K562 (cell line): ENCODE results near the gene BOC. TPM values are rescaled to one million over a fixed set of nuclear protein-coding genes. Genes with fewer than 3 reads are reported as not detected.

Source experiments
- ATAC-seq: fragments of 200-7000 bp; cut with Tn5 transposase; 3 replicates; pipeline ENCODE4 v1.9.1; 2020; ENCODE audit warnings: moderate library complexity
- BruUV-seq: library from RNA; stranded (reverse); fragments of 400-500 nt; replicated peaks from 2 replicates; lab custom pipeline; 2021; lab: Mats Ljungman, UMichigan
- CTCF ChIA-PET: fragments of 300-600 bp; formaldehyde crosslinking; extraction: SDS; loops from one replicate; lab custom pipeline; 2021; ENCODE audit warnings: low intra/inter-chr PET ratio; lab: Yijun Ruan, JAX
- POLR2A ChIA-PET: fragments of 300-600, 350-650 bp; sonication (Branson Sonifier 250); formaldehyde crosslinking; extraction: SDS; loops from one replicate; lab custom pipeline; 2021; ENCODE audit warnings: antibody characterized with exemption, inconsistent platforms; lab: Yijun Ruan, JAX
- DNase-seq, 4 experiments: peaks; one replicate each; pipeline versions ENCODE4 v3.0.0 to v3.0.0-alpha.2; 2011 to 2018; ENCODE audit warnings: low spot score in 3 of 4, mixed read lengths in 3 of 4; ENCODE audit errors: extremely low read depth in 1 of 4
- FAIRE-seq: peaks from 2 replicates; lab custom pipeline; 2011; peaks lifted over from hg19 to GRCh38; lab: Jason Lieb, UNC
- H2AFZ ChIP-seq: 2 replicates; pipeline ENCODE4 v1.6.0; 2011; ENCODE audit warnings: low read depth, low read length, control low read depth, inconsistent platforms
- H3K27ac ChIP-seq: fragments of 200-600 bp; 3 replicates; pipeline ENCODE4 v1.8.0; 2011; ENCODE audit warnings: low read depth, mild to moderate bottlenecking, control low read depth, inconsistent platforms, low read length, moderate library complexity, mixed read lengths; ENCODE audit errors: extremely low read depth
- H3K27me3 ChIP-seq, 2 experiments: fragments of 300-600 bp in 1 of 2; 2 replicates in 1 of 2; 3 replicates in 1 of 2; pipeline versions ENCODE4 v1.6.0 to v1.8.0; 2011; ENCODE audit warnings: inconsistent platforms in 2 of 2, low read length in 2 of 2, mild to moderate bottlenecking in 1 of 2, mixed read lengths in 1 of 2, moderate library complexity in 1 of 2; ENCODE audit not compliant: control insufficient read depth in 2 of 2, insufficient read depth in 2 of 2
- H3K36me3 ChIP-seq: fragments of 300-600 bp; 3 replicates; pipeline ENCODE4 v1.8.0; 2011; ENCODE audit warnings: mild to moderate bottlenecking, low read length, inconsistent platforms; ENCODE audit not compliant: control insufficient read depth, insufficient read depth
- H3K4me1 ChIP-seq, 2 experiments: fragments of 200-600 bp in 1 of 2; replicated peaks in 1 of 2; 2 replicates in 1 of 2; 3 replicates in 1 of 2; pipeline versions ENCODE4 v1.5.1 to v1.8.0; 2011; ENCODE audit warnings: inconsistent platforms in 2 of 2, low read length in 2 of 2, mild to moderate bottlenecking in 1 of 2, mixed read lengths in 1 of 2, moderate library complexity in 1 of 2; ENCODE audit not compliant: control insufficient read depth in 2 of 2, insufficient read depth in 2 of 2
- H3K4me2 ChIP-seq: 2 replicates; pipeline ENCODE4 v1.6.1; 2011; ENCODE audit warnings: low read length, control low read depth, inconsistent platforms, mixed read lengths; ENCODE audit not compliant: insufficient read depth
- H3K4me3 ChIP-seq: fragments of 200-600 bp; sonication (generic), shearing (Covaris generic); 2 replicates; pipeline ENCODE4 v1.5.1; 2016; ENCODE audit warnings: control low read depth, inconsistent platforms
- H3K79me2 ChIP-seq: fragments of 200-600 bp; 3 replicates; pipeline ENCODE4 v1.8.0; 2011; ENCODE audit warnings: low read length, inconsistent platforms; ENCODE audit not compliant: control insufficient read depth, insufficient read depth
- H3K9ac ChIP-seq, 2 experiments: 2 replicates each; pipeline versions ENCODE4 v1.6.0 to v1.6.1; 2011; ENCODE audit warnings: low read depth in 2 of 2, low read length in 2 of 2, control low read depth in 1 of 2, inconsistent platforms in 1 of 2, mild to moderate bottlenecking in 1 of 2, mixed read lengths in 1 of 2; ENCODE audit not compliant: insufficient read depth in 1 of 2
- H3K9me1 ChIP-seq: one replicate; pipeline ENCODE4 v1.6.0; 2011; ENCODE audit warnings: inconsistent platforms, mild to moderate bottlenecking, low read length, moderate library complexity; ENCODE audit not compliant: control insufficient read depth, insufficient read depth
- H3K9me3 ChIP-seq: replicated peaks from 2 replicates; pipeline ENCODE4 v1.5.1; 2011; ENCODE audit warnings: low read depth, low read length, inconsistent platforms; ENCODE audit not compliant: control insufficient read depth, insufficient read depth
- H4K20me1 ChIP-seq: replicated peaks from 2 replicates; pipeline ENCODE4 v1.6.1; 2011; ENCODE audit warnings: low read length, inconsistent platforms, mixed read lengths; ENCODE audit not compliant: control insufficient read depth, insufficient read depth
- ARNT ChIP-seq, 2 experiments: fragments of 450-650 bp; IDR thresholded peaks; 2 replicates each; pipeline ENCODE4 v1.6.1; 2016; ENCODE audit warnings: mild to moderate bottlenecking in 1 of 2
- ASH1L ChIP-seq: fragments of 450-650 bp; IDR thresholded peaks from 2 replicates; pipeline ENCODE4 v1.6.1; 2018; ENCODE audit warnings: borderline replicate concordance, mild to moderate bottlenecking, low read depth; ENCODE audit not compliant: partially characterized antibody
- CREB3L1 ChIP-seq: fragments of 450-650 bp; IDR thresholded peaks from 2 replicates; pipeline ENCODE4 v1.6.1; 2014; ENCODE audit warnings: low read depth, mild to moderate bottlenecking, moderate library complexity, borderline replicate concordance
- ELK1 ChIP-seq: sonication (generic); formaldehyde crosslinking; IDR thresholded peaks from 2 replicates; pipeline ENCODE4 v1.8.1; 2022; ENCODE audit warnings: missing genetic modification reagents
- FOXA3 ChIP-seq, 2 experiments: fragments of 450-650 bp in 1 of 2; sonication (generic) in 1 of 2; formaldehyde crosslinking; IDR thresholded peaks in 1 of 2; conservative IDR thresholded peaks in 1 of 2; 2 replicates each; pipeline versions ENCODE4 v1.4.0 to v1.8.0; 2020 to 2022; ENCODE audit warnings: mild to moderate bottlenecking in 2 of 2, missing genetic modification reagents in 1 of 2
- FOXO4 ChIP-seq: fragments of 450-650 bp; formaldehyde crosslinking; IDR thresholded peaks from 2 replicates; pipeline ENCODE4 v1.4.0; 2020; ENCODE audit warnings: mild to moderate bottlenecking, moderate library complexity
- IRF9 ChIP-seq: fragments of 450-650 bp; IDR thresholded peaks from 2 replicates; pipeline ENCODE4 v1.6.1; 2016; ENCODE audit warnings: missing biosample characterization, missing genetic modification characterization
- MXD1 ChIP-seq: fragments of 250-450 bp; sonication (Bioruptor Pico); IDR thresholded peaks from 2 replicates; pipeline ENCODE4 v1.8.0; 2021; ENCODE audit warnings: borderline replicate concordance, mild to moderate bottlenecking, moderate library complexity; ENCODE audit not compliant: poor library complexity, severe bottlenecking
- NFIC ChIP-seq: fragments of 450-650 bp; IDR thresholded peaks from 2 replicates; pipeline ENCODE4 v1.6.1; 2017; ENCODE audit warnings: mild to moderate bottlenecking, inconsistent platforms
- NONO ChIP-seq, 2 experiments: fragments of 200-400 bp in 1 of 2; fragments of 450-650 bp in 1 of 2; formaldehyde crosslinking in 1 of 2; IDR thresholded peaks; 2 replicates each; pipeline ENCODE4 v1.6.1; 2017; ENCODE audit warnings: low read depth in 2 of 2, mild to moderate bottlenecking in 2 of 2, moderate library complexity in 2 of 2, low read length in 1 of 2
- NR2C1 ChIP-seq, 2 experiments: fragments of 450-650 bp; IDR thresholded peaks; 2 replicates each; pipeline ENCODE4 v1.6.1; 2017; ENCODE audit warnings: mild to moderate bottlenecking in 2 of 2, antibody characterized with exemption in 1 of 2, inconsistent platforms in 1 of 2, missing compliant biosample characterization in 1 of 2, missing genetic modification characterization in 1 of 2
- TCF7L2 ChIP-seq: fragments of 150-350 bp; IDR thresholded peaks from 2 replicates; pipeline ENCODE4 v1.6.1; 2016; ENCODE audit warnings: low read depth, mild to moderate bottlenecking, low read length, moderate library complexity
- TCFL5 ChIP-seq: fragments of 250-450 bp; sonication (Bioruptor Pico); conservative IDR thresholded peaks from 2 replicates; pipeline ENCODE4 v1.6.1; 2021; ENCODE audit warnings: mild to moderate bottlenecking, moderate library complexity, matching md5 sums
- ZNF12 ChIP-seq: sonication (generic); formaldehyde crosslinking; IDR thresholded peaks from 2 replicates; pipeline ENCODE4 v1.4.0; 2020; ENCODE audit warnings: mild to moderate bottlenecking, missing genetic modification reagents
- ZNF134 ChIP-seq: fragments of 250-450 bp; sonication (Bioruptor Pico); conservative IDR thresholded peaks from 2 replicates; pipeline ENCODE4 v1.4.0; 2020
- ZNF311 ChIP-seq: fragments of 250-450 bp; sonication (Bioruptor Pico); IDR thresholded peaks from 2 replicates; pipeline ENCODE4 v1.4.0; 2020; ENCODE audit warnings: mild to moderate bottlenecking, moderate library complexity
- WGBS: fragments of 100-300 bp; shearing (Covaris generic); methylation state at CpG from one replicate; pipeline ENCODE4 v1.1.6; 2016; ENCODE audit warnings: low coverage, mixed read lengths; ENCODE audit not compliant: insufficient coverage; ENCODE audit errors: missing lambda C conversion rate; 5-methylcytosine and 5-hydroxymethylcytosine counted together
- in situ Hi-C: fragments of 300-500 bp; cut with MboI; formaldehyde crosslinking; loops from 4 replicates; pipeline ENCODE4 v1.15.0; 2018; ENCODE audit warnings: inconsistent platforms, mixed read lengths
- intact Hi-C: fragments of 100-400 bp; cut with micrococcal nuclease; formaldehyde crosslinking; loops from 2 replicates; pipeline ENCODE4 v1.14.2; 2022
- polyA plus RNA-seq, 8 experiments: library from polyadenylated mRNA; depleted of rRNA in 4 of 8; stranded (reverse) in 5 of 8; unstranded in 3 of 8; fragments of >200 nt; fragmentation: Nextera tagmentation in 2 of 8; fragmentation: Illumina TruSeq in 1 of 8; extraction: Ambion mirVana in 2 of 8; extraction: Trizol in 1 of 8; gene quantifications; 2 replicates each; pipeline versions ENCODE4 v1.2.1 to v1.2.3, GENCODE V29; 2011 to 2014; ENCODE audit warnings: inconsistent platforms in 1 of 8, missing spikeins in 1 of 8
- total RNA-seq, 7 experiments: library from RNA; depleted of rRNA in 6 of 7; stranded (reverse); fragments of >200 nt in 6 of 7; fragmentation: Illumina TruSeq in 2 of 7; extraction: Trizol in 2 of 7; gene quantifications; 2 replicates each; pipeline versions ENCODE4 v1.2.1 to v1.2.3, GENCODE V29; 2011 to 2021; ENCODE audit warnings: low replicate concordance in 1 of 7

BOC gene
- total and polyA plus RNA-seq, 9 of the 15 experiments (the other 6 are each of a cell fraction or from before 2014, with no cell fraction given): not detected

GRCh38 chr3:113228498-113229286 is 17.3 kb downstream of the BOC start:
- ChIA-PET POLR2A (no interaction called here), CTCF (no interaction called here)
- Histone ChIP-seq H4K20me1 (no peaks in the 10 kb centered on the region), H3K4me2 (no peak overlapping the region), H3K9me3 (no peaks in the 10 kb centered on the region), H3K79me2 (no peaks in the 10 kb centered on the region), H3K36me3 (no peaks in the 10 kb centered on the region), H2AFZ (no peak overlapping the region), H3K27me3 (peaks cover 0 to 17% of the 10 kb centered on the region in 2 experiments; a peak in 2 of 5 replicates), H3K9ac (no peak overlapping the region), H3K9me1 (no peaks in the 10 kb centered on the region), H3K27ac (no peak overlapping the region), H3K4me1 (no peaks in the 10 kb centered on the region; a peak in 1 of 5 replicates), H3K4me3 (no peak overlapping the region)
- 0% methylated on average over 3 of the region's 6 CpGs for WGBS
- in situ Hi-C loops (no loop called here), intact Hi-C loops (no loop called here)
- ATAC-seq: no peak
- TF ChIP-seq CREB3L1 (no peak), MXD1 (CRISPR knock-in tag) (no peak), TCF7L2 (no peak), FOXO4 (CRISPR knock-in tag) (no peak), ZNF12 (CRISPR knock-in tag) (no peak), FOXA3 (CRISPR knock-in tag; conservative IDR thresholded peaks at IDR 0.05 in 1 of 2, IDR thresholded peaks at IDR 0.05 in 1 of 2) (no peak), NFIC (no peak), ASH1L (no peak), ARNT (IDR thresholded peaks at IDR 0.05) (no peak), TCFL5 (CRISPR knock-in tag) (no peak), ZNF134 (CRISPR knock-in tag) (no peak), NONO (IDR thresholded peaks at IDR 0.05; ENCODE audit: low read depth in 2 of 2, low read length in 1 of 2) (no peak), IRF9 (tag) (no peak), ZNF311 (no peak), ELK1 (CRISPR knock-in tag) (no peak), NR2C1 (IDR thresholded peaks at IDR 0.05) (no peak), NR2C1 (tag; IDR thresholded peaks at IDR 0.05) (no peak)
- no peak for DNase-seq
- FAIRE-seq: no peak
- BruUV-seq: no TSS peak
